K562 (cell line): ENCODE data around the gene GDF11. TPM values are rescaled to one million over a fixed set of nuclear protein-coding genes. Genes with fewer than 3 reads are reported as not detected.

Source experiments
- ATAC-seq: fragments of 200-7000 bp; cut with Tn5 transposase; 3 replicates; pipeline ENCODE4 v1.9.1; 2020; ENCODE audit warnings: moderate library complexity
- BruUV-seq: library from RNA; stranded (reverse); fragments of 400-500 nt; replicated peaks from 2 replicates; lab custom pipeline; 2021; lab: Mats Ljungman, UMichigan
- CTCF ChIA-PET: fragments of 300-600 bp; formaldehyde crosslinking; extraction: SDS; loops from one replicate; lab custom pipeline; 2021; ENCODE audit warnings: low intra/inter-chr PET ratio; lab: Yijun Ruan, JAX
- POLR2A ChIA-PET: fragments of 300-600, 350-650 bp; sonication (Branson Sonifier 250); formaldehyde crosslinking; extraction: SDS; loops from one replicate; lab custom pipeline; 2021; ENCODE audit warnings: antibody characterized with exemption, inconsistent platforms; lab: Yijun Ruan, JAX
- DNase-seq, 4 experiments: peaks; one replicate each; pipeline versions ENCODE4 v3.0.0 to v3.0.0-alpha.2; 2011 to 2018; ENCODE audit warnings: low spot score in 3 of 4, mixed read lengths in 3 of 4; ENCODE audit errors: extremely low read depth in 1 of 4
- FAIRE-seq: peaks from 2 replicates; lab custom pipeline; 2011; peaks lifted over from hg19 to GRCh38; lab: Jason Lieb, UNC
- H2AFZ ChIP-seq: 2 replicates; pipeline ENCODE4 v1.6.0; 2011; ENCODE audit warnings: low read depth, low read length, control low read depth, inconsistent platforms
- H3K27ac ChIP-seq: fragments of 200-600 bp; 3 replicates; pipeline ENCODE4 v1.8.0; 2011; ENCODE audit warnings: low read depth, mild to moderate bottlenecking, control low read depth, inconsistent platforms, low read length, moderate library complexity, mixed read lengths; ENCODE audit errors: extremely low read depth
- H3K27me3 ChIP-seq, 2 experiments: fragments of 300-600 bp in 1 of 2; 2 replicates in 1 of 2; 3 replicates in 1 of 2; pipeline versions ENCODE4 v1.6.0 to v1.8.0; 2011; ENCODE audit warnings: inconsistent platforms in 2 of 2, low read length in 2 of 2, mild to moderate bottlenecking in 1 of 2, mixed read lengths in 1 of 2, moderate library complexity in 1 of 2; ENCODE audit not compliant: control insufficient read depth in 2 of 2, insufficient read depth in 2 of 2
- H3K36me3 ChIP-seq: fragments of 300-600 bp; 3 replicates; pipeline ENCODE4 v1.8.0; 2011; ENCODE audit warnings: mild to moderate bottlenecking, low read length, inconsistent platforms; ENCODE audit not compliant: control insufficient read depth, insufficient read depth
- H3K4me1 ChIP-seq, 2 experiments: fragments of 200-600 bp in 1 of 2; replicated peaks in 1 of 2; 2 replicates in 1 of 2; 3 replicates in 1 of 2; pipeline versions ENCODE4 v1.5.1 to v1.8.0; 2011; ENCODE audit warnings: inconsistent platforms in 2 of 2, low read length in 2 of 2, mild to moderate bottlenecking in 1 of 2, mixed read lengths in 1 of 2, moderate library complexity in 1 of 2; ENCODE audit not compliant: control insufficient read depth in 2 of 2, insufficient read depth in 2 of 2
- H3K4me2 ChIP-seq: 2 replicates; pipeline ENCODE4 v1.6.1; 2011; ENCODE audit warnings: low read length, control low read depth, inconsistent platforms, mixed read lengths; ENCODE audit not compliant: insufficient read depth
- H3K4me3 ChIP-seq: fragments of 200-600 bp; sonication (generic), shearing (Covaris generic); 2 replicates; pipeline ENCODE4 v1.5.1; 2016; ENCODE audit warnings: control low read depth, inconsistent platforms
- H3K79me2 ChIP-seq: fragments of 200-600 bp; 3 replicates; pipeline ENCODE4 v1.8.0; 2011; ENCODE audit warnings: low read length, inconsistent platforms; ENCODE audit not compliant: control insufficient read depth, insufficient read depth
- H3K9ac ChIP-seq, 2 experiments: 2 replicates each; pipeline versions ENCODE4 v1.6.0 to v1.6.1; 2011; ENCODE audit warnings: low read depth in 2 of 2, low read length in 2 of 2, control low read depth in 1 of 2, inconsistent platforms in 1 of 2, mild to moderate bottlenecking in 1 of 2, mixed read lengths in 1 of 2; ENCODE audit not compliant: insufficient read depth in 1 of 2
- H3K9me1 ChIP-seq: one replicate; pipeline ENCODE4 v1.6.0; 2011; ENCODE audit warnings: inconsistent platforms, mild to moderate bottlenecking, low read length, moderate library complexity; ENCODE audit not compliant: control insufficient read depth, insufficient read depth
- H3K9me3 ChIP-seq: replicated peaks from 2 replicates; pipeline ENCODE4 v1.5.1; 2011; ENCODE audit warnings: low read depth, low read length, inconsistent platforms; ENCODE audit not compliant: control insufficient read depth, insufficient read depth
- H4K20me1 ChIP-seq: replicated peaks from 2 replicates; pipeline ENCODE4 v1.6.1; 2011; ENCODE audit warnings: low read length, inconsistent platforms, mixed read lengths; ENCODE audit not compliant: control insufficient read depth, insufficient read depth
- CBFA2T2 ChIP-seq: fragments of 450-650 bp; conservative IDR thresholded peaks from 2 replicates; pipeline ENCODE4 v1.6.1; 2017; ENCODE audit warnings: mild to moderate bottlenecking
- ETS2 ChIP-seq: IDR thresholded peaks from 2 replicates; pipeline ENCODE4 v1.6.1; 2016; ENCODE audit warnings: borderline replicate concordance, missing genetic modification characterization, mild to moderate bottlenecking, moderate library complexity, missing compliant biosample characterization; ENCODE audit not compliant: poor library complexity, severe bottlenecking
- HNRNPLL ChIP-seq: fragments of 200-400 bp; formaldehyde crosslinking; IDR thresholded peaks from 2 replicates; pipeline ENCODE4 v1.6.1; 2017; ENCODE audit warnings: low read length, low read depth, mild to moderate bottlenecking; ENCODE audit not compliant: poor library complexity, severe bottlenecking
- JUNB ChIP-seq: fragments of 450-650 bp; formaldehyde crosslinking; conservative IDR thresholded peaks from 2 replicates; pipeline ENCODE4 v1.4.0; 2020; ENCODE audit warnings: mild to moderate bottlenecking
- NFE2 ChIP-seq: IDR thresholded peaks from 2 replicates; pipeline ENCODE4 v1.6.1; 2014; ENCODE audit warnings: antibody characterized with exemption, low read depth
- PYGO2 ChIP-seq: fragments of 450-650 bp; IDR thresholded peaks from 2 replicates; pipeline ENCODE4 v1.6.1; 2016; ENCODE audit warnings: mild to moderate bottlenecking, missing genetic modification characterization, moderate library complexity, missing compliant biosample characterization
- SRF ChIP-seq, 2 experiments: fragments of 250-450, 450-650 bp in 1 of 2; sonication (Bioruptor Pico) in 1 of 2; sonication (generic) in 1 of 2; formaldehyde crosslinking; IDR thresholded peaks; 2 replicates each; pipeline versions ENCODE4 v1.5.0 to v1.5.1; 2020 to 2022; ENCODE audit warnings: mild to moderate bottlenecking in 1 of 2, missing genetic modification reagents in 1 of 2
- XRCC3 ChIP-seq: fragments of 450-650 bp; IDR thresholded peaks from 2 replicates; pipeline ENCODE4 v1.6.1; 2017; ENCODE audit warnings: mild to moderate bottlenecking, moderate library complexity
- ZNF232 ChIP-seq: sonication (generic); formaldehyde crosslinking; IDR thresholded peaks from 2 replicates; pipeline ENCODE4 v1.8.0; 2022; ENCODE audit warnings: mild to moderate bottlenecking, missing genetic modification reagents
- ZNF316 ChIP-seq: fragments of 450-650 bp; IDR thresholded peaks from 2 replicates; pipeline ENCODE4 v1.6.1; 2016
- ZNF436 ChIP-seq: fragments of 250-450, 450-650 bp; sonication (Bioruptor Pico); formaldehyde crosslinking; IDR thresholded peaks from 2 replicates; pipeline ENCODE4 v1.7.0; 2020; ENCODE audit warnings: mild to moderate bottlenecking
- WGBS: fragments of 100-300 bp; shearing (Covaris generic); methylation state at CpG from one replicate; pipeline ENCODE4 v1.1.6; 2016; ENCODE audit warnings: low coverage, mixed read lengths; ENCODE audit not compliant: insufficient coverage; ENCODE audit errors: missing lambda C conversion rate; 5-methylcytosine and 5-hydroxymethylcytosine counted together
- in situ Hi-C: fragments of 300-500 bp; cut with MboI; formaldehyde crosslinking; loops from 4 replicates; pipeline ENCODE4 v1.15.0; 2018; ENCODE audit warnings: inconsistent platforms, mixed read lengths
- intact Hi-C: fragments of 100-400 bp; cut with micrococcal nuclease; formaldehyde crosslinking; loops from 2 replicates; pipeline ENCODE4 v1.14.2; 2022
- polyA plus RNA-seq, 8 experiments: library from polyadenylated mRNA; depleted of rRNA in 4 of 8; stranded (reverse) in 5 of 8; unstranded in 3 of 8; fragments of >200 nt; fragmentation: Nextera tagmentation in 2 of 8; fragmentation: Illumina TruSeq in 1 of 8; extraction: Ambion mirVana in 2 of 8; extraction: Trizol in 1 of 8; gene quantifications; 2 replicates each; pipeline versions ENCODE4 v1.2.1 to v1.2.3, GENCODE V29; 2011 to 2014; ENCODE audit warnings: inconsistent platforms in 1 of 8, missing spikeins in 1 of 8
- total RNA-seq, 7 experiments: library from RNA; depleted of rRNA in 6 of 7; stranded (reverse); fragments of >200 nt in 6 of 7; fragmentation: Illumina TruSeq in 2 of 7; extraction: Trizol in 2 of 7; gene quantifications; 2 replicates each; pipeline versions ENCODE4 v1.2.1 to v1.2.3, GENCODE V29; 2011 to 2021; ENCODE audit warnings: low replicate concordance in 1 of 7

Gene GDF11
- total and polyA plus RNA-seq, 9 of the 15 experiments (the other 6 are each of a cell fraction or from before 2014, with no cell fraction given): 1.4 to 15.7 (median 4.8) TPM

DNA sequence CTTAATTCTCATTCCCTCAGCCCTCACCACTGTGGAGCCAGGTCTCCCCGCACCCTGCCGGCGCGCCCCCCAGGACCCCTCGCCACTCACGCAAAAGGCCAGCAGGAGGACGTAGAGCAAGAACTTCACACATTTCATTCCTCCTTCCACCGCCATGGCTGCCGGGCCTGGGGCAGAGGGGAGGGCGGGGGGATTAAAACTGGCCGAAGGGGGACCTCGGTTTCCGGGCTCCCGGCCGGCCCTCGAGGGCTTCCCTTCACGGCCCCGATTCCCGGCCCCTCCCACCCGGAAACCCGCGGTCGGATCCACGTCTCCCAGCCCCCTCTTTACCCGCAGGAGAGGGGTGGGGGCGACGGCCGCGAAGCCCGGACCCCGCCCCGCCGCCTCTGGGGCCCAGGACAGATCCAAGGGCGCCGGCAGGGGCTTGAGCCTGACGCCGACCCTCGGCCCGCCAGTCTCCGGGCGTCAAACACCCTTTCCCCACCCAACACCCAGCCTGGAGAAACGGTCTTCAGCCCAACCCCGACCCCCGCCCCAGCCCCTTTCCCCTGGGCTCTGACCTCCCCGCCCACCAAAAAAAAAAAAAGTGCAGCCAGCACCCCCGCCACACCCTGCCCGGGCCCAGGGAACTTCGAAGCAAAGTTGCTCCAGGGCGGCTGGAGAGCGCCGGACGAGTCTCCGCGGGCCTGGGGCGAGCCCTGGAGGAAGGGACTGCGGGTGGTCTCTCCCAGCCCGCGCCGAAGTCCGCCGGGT lies 14.6 kb upstream of the GDF11 start (continued):
- TF ChIP-seq XRCC3 (no peak), SRF (CRISPR knock-in tag; IDR thresholded peaks at IDR 0.05) (peak in 1 of 2 experiments; percentile 10; a peak in 1 of 4 replicates), CBFA2T2 (no peak), ZNF316 (no peak), HNRNPLL (no peak), ZNF232 (CRISPR knock-in tag) (no peak), PYGO2 (no peak), NFE2 (no peak)

DNA sequence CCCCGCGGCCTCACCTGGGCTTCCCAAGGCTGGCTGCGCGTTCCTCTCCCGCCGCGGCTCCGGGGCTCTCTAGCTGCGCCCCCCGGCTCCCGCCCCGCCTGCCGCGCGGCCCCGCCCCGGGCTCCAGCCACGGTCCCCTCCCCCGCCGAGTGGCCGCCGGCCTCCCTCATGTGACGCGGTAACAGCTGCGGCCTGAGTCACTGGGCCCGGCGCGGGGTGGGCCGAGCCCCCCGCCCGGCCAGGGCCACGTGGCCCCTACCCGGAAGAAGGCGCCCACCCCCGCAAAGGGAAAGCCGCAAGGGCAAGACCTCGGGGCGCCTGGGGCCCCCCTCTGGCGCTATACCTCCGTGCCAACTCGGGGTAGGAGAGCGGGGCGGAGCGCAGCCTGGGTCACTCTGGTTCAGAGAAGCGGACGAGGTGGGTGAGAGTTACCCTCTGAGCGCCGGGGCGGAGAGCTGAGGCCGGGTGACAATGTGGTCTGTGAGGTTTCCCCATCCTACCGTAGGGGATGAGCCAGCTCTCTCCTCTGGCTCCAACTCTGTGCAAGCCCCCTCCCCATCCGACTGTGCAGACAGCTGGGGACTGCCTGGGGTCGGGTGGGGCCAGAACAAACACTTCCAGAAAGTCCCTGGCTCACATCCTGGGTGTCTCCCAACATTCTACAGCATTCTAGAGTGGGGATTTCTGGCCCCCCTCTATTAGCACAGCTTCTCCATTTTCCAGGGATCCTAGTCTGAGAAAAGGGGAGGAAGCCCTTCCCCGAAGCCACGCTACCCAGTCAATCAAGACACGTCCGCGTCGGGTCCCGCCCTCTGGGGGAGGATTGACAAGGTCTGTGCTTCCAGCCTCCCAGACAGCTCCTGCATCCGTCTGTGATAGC lies 13.7 kb upstream of the GDF11 start, which contains the start of gene CD63:
TSS of gene CD63 (minus strand) at position 71 of the 880 bp plus-strand sequence. CDS start 668 bp downstream, outside the sequence.
- peak; percentile 97 for FAIRE-seq
- POLR2A ChIA-PET: interaction anchor here (0.6 to 2.0 kb wide), 9 partner anchors 9 to 254 kb away, joined by 3 to 25 read pairs (median 8); partner anchors contain the start of genes BLOC1S1, GDF11, ORMDL2 and RDH5
- Histone ChIP-seq H3K9ac (peak within 1 kb of the TSS; percentile 94 to 97), H3K27me3 (no peaks in the 10 kb centered on the region), H2AFZ (peak within 1 kb of the TSS; percentile 85), H3K27ac (peak within 1 kb of the TSS; percentile 97), H3K9me3 (no peaks in the 10 kb centered on the region), H3K4me2 (peak within 1 kb of the TSS; percentile 95), H3K36me3 (peaks cover 32% of the 10 kb centered on the region), H3K9me1 (no peaks in the 10 kb centered on the region), H3K4me1 (peaks cover 22 to 41% of the 10 kb centered on the region in 2 experiments; a peak in 4 of 5 replicates), H4K20me1 (peaks cover 16% of the 10 kb centered on the region; the same call in 1 of the 2 replicates), H3K79me2 (peaks cover 28% of the 10 kb centered on the region), H3K4me3 (peak within 1 kb of the TSS; percentile 69)
- under 1% methylated on average over 37 of the region's 61 CpGs for WGBS
- BruUV-seq: TSS peak; percentile 69
- CTCF ChIA-PET: interaction anchor here (0.8 kb wide), 1 partner anchor 10 kb away, joined by 4 read pairs; no protein-coding TSS in a partner anchor
- ATAC-seq: peak; percentile 86
- in situ Hi-C loops (no loop called here), intact Hi-C loops (loop anchor here (1.0 kb wide), 1 partner anchor 13 kb away; the partner anchor contains the start of gene BLOC1S1)
- peak; percentile 95 to 97 (median 96) for DNase-seq
- no peak for TF ChIP-seq ETS2 (tag)
- TF ChIP-seq JUNB (CRISPR knock-in tag): peak; percentile 17; the same call in 1 of the 2 replicates
- TF ChIP-seq ZNF436 (CRISPR knock-in tag): no peak
